ENCODE measurements around the gene USP28.

USP28 gene

DNA sequence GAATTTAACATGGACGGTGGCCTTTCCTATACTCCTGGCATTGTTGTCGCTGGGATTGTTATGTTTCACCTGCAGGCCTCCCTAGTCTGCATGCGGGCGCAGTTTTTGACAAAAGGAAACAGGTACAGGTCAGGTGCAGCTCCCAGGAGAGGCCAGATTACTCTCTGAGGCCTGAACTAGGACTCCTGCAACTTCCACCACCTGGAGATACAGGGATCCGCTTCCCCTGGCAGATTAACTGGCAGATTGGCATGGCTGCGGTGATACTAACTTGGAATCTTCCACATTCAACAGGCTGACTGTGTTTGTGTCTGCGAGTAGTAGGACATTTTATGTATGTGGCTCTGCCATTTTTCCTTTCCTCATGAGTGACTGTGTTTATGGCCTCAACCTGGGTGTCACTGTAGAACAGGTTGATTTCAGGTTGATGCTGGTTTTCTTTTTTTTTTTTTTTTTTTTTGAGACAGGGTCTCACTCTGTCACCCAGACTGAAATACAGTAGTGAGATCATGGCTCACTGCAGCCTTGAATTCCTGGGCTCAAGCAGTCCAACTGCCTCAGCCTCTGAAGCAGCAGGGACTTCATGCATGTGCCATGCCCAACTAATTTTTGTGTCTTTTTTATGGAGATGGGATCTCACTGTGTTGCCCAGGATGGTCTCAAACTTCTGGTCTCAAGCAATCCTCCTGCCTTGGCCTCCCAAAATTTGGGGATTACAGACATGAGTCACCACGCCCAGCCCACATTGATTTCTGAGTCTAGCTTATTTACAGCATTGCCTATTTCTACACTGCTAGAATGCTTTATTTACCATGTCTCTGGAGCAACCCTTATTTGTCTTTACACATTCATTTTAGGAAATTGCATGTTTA, 1.7 kb upstream of the USP28 start:
- DNase-seq: no peak

DNA sequence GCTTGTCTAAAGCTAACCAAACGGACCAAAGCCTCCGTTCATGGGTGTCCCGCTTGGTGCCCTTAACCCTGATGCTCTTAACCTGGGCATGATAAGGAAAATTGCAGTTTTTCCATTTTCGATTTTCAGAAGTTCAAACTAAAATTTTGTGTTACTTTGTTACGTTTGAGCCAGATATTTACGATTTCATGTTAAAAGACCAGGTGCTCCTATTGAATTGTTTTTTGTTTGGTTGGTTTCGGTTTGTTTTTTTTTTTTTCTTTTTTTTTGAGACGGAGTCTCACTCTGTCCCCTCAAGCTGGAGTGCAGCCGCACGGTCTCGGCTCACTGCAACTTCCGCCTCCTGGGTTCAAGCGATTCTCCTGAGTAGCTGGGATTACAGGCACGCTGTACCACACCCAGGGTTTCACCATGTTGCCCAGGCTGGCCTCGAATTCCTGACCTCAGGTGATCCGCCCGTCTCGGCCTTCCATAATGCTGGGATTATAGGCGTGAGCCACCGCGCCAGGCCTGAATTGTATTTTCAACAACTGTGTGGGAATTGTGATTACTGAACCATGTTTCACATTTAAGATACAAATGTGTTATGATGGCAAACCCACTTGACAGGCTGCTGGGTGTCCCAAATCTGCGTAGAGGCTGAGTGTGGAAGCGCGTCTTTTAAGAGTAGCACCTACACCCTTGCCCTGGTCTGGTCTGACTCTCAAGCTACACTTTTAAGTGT, 864 bp upstream of the USP28 start:
- no peak for DNase-seq

DNA sequence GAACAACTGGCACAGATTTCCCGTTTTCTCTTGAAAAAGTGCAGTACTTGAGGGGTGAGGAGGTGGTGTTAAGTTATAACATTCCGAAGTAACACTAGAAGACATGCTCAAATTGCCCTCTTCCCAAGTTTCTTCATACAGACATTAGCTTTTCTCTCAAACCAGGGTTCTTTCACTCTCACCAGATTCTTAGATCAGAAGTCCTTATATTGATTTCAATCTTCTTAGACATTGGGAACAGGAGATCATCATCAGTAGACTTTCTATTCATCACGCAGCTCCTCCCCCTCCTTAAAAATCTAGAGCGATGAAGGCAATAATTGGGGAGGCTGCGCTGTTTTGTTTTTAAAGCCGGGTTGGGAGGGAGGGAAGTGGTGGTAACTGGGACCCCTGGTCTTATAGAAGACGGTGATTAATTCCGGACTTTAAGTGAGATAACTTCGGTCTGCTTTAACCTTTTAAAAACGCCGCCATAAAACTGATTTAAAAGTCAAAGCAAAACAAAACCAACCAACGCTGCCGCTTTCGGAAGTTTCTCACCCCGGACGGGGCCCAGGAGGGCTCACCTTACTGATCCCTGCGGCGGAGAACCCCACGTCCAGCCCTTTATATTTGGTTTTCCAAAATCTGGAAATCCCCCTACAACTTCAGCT, 665 bp downstream of the USP28 start:
- no peak for DNase-seq

DNA sequence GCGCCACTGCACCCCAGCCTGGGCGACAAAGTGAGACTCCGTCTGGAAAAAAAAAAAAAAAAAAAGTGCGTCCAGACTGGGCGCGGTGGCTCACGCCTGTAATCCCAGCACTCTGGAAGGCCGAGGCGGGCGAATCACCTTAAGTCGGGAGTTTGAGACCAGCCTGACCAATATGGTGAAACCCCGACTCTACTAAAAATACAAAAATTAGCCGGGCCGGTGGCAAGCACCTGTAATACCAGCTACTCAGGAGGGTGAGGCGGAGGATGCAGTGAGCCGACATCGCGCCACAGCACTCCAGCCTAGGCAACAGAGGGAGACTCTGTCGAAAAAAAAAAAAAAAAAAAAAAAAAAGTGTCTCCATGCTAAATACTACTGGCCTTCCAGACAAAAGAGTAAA, 1.3 kb downstream of the USP28 start:
- DNase-seq: no peak

DNA sequence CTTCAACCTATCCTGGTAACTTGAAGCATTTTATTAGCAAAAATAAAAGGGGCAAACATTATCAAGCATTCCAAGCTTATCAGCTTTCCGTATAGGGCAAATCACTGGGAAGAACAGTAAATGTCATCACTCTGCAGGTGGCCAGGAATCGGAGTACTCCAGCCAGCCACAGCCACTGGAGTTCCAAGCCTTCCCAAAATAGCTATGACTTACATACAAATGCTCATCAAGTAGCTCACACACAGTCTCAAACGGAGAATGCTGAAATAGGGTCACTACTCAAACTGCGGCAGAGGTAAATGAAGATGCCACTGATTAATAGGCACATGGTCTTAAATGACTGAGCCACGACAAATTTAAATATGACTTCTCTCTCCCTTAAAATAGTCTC, 2.1 kb downstream of the USP28 start:
- DNase-seq: no peak

- DNase-seq: no peak
Measured at GRCh38 chr11:113871336-113871735, 4.0 kb downstream of the USP28 start.

- DNase-seq: no peak
Measured at GRCh38 chr11:113867843-113868503, 7.4 kb downstream of the USP28 start.

- DNase-seq: no peak
Measured at GRCh38 chr11:113865873-113866272, 9.5 kb downstream of the USP28 start.

GRCh38 chr11:113864410-113864809, 11.0 kb downstream of the USP28 start:
- DNase-seq: no peak

DNA sequence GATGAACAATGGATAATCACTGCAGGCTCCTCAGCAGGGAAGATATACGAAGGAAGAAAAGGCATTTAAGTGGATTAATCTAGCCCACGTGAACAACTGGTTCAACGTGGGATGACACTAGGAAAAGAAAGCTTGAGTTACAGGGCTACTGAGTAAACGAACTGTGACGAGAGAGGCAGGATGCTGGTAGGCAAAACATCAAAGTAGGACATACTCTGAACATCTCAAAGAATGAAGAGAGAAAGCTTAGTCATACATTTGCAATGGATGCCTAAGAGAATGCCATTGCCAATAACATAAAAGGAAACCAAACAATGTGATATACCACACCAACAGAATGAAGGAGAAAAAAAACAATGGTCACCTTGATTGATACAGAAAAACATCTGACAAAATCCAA, 12.9 kb downstream of the USP28 start:
- DNase-seq: no peak

GRCh38 chr11:113859665-113860064, 15.7 kb downstream of the USP28 start:
- DNase-seq: no peak

GRCh38 chr11:113856966-113857759, 18.2 kb downstream of the USP28 start:
- DNase-seq: no peak

DNA sequence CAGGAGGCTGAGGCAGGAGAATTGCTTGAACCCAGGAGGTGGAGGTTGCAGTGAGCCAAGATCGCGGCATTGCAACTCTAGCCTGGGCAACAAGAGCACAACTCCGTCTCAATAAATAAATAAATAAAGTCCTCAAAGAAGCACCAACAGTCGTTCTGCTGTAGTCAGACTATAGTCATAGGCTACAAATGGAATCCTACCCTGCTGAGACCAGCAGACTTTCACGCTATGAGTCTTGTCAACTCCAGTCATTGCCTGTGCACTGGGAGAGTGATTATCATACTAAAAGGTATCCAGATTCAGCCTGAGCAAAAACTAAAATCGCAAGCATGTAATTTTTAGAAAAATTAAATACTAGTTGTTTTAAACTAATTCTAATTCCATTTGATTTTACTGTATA, 19.6 kb downstream of the USP28 start:
- no peak for DNase-seq

GRCh38 chr11:113850188-113850587, 25.2 kb downstream of the USP28 start:
- DNase-seq: no peak

GRCh38 chr11:113849713-113850112, 25.7 kb downstream of the USP28 start:
- DNase-seq: no peak

- DNase-seq: no peak
Measured at GRCh38 chr11:113847580-113847979, 27.8 kb downstream of the USP28 start.

- no peak for DNase-seq
Measured at GRCh38 chr11:113847111-113847510, 28.3 kb downstream of the USP28 start.

- DNase-seq: no peak
Measured at GRCh38 chr11:113841691-113842090, 33.7 kb downstream of the USP28 start.

DNA sequence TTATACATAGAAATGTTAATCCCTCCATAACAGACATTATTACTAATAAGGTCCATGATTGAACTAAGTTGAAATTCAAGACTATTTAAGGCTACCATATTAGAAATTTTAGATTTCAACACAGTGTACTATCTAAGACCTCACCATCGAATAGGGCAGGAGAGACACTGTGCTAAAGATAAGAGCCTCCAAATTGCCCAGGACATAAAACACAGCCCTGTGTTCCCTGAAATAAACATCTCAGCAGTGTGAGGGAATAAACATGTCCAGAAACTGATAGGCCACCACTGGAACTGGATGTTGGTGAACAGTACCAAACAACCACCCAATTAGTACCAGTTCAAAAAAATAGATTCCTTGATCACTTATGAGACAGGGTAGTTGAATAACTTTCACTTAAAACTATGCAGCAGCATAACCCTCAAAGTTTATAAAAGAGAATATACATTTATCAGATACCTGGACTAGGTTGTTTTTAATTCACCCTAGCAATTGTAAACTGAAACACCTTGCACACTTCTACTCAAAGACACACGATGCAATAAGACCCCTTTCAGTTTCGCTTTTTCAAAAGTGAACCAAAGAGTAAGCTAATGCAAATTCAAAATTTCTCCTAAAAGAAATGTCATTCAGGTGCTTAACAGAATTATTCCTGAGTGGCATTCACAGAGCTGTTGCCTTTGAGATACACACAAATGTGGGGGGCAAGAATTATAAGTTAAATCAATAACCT, 34.3 kb downstream of the USP28 start:
- no peak for DNase-seq

GRCh38 chr11:113839842-113840241, 35.5 kb downstream of the USP28 start:
- no peak for DNase-seq

DNA sequence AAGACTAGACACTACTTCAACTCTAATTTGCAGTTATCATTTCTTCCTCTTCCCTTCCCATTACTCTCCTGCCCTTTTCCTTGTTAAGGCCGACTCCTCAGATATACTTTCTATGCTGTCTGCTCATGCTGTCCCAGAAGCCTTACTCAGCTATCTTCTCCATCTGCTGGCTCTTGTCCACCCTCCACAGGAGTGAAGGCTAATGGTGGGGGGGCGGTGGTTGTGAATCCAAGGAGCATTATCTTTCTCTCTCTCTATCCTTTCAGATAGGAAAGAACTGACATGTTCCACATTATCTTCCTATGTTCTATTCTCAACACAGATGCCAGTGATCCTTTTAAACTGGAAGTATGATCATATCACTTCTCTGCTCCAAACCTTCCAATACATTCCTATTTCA, 37.4 kb downstream of the USP28 start:
- no peak for DNase-seq

DNA sequence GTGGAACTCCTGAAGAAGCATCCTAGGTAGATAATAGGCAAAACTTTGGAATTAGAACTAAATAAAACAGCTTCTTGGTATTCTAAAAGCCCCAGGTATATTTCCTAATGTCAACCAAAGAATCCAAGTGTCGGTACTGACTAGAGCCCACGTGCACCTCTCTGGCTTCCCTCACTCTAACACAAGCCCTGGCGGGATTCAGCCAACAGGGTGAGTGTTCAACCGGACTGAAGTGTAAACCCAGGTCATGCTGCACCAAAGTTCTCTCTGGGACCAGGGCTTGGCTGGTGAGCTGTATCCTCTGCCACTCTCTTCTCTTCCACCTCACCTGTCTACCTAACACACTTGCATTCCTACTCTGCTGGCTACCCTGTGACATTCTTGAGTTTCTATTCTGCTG, 40.1 kb downstream of the USP28 start:
- no peak for DNase-seq

Data from NCI-H524 treated with DMSO at 0.1 percent for 48 hours (cell line).